GM12875 (cell line): ENCODE measurements around the gene SNPH.
"Not testable (repeated sequence)": the region's sequence is repeated elsewhere in the genome, so short reads cannot be mapped to it uniquely, and the experiment has no call there.

Experiments used
- H3K4me3 ChIP-seq: one replicate; pipeline ENCODE4 v1.5.1; 2011; ENCODE audit warnings: low read depth, low read length, control low read depth
- TF ChIP-seq, protein P1 (sequence below): IDR thresholded peaks from 2 replicates; pipeline ENCODE4 v1.5.1; 2011; ENCODE audit warnings: low read depth, mild to moderate bottlenecking, control low read depth, inconsistent platforms, low read length, moderate library complexity, borderline replicate concordance; ENCODE audit not compliant: insufficient read depth

The SNPH gene, protein sequence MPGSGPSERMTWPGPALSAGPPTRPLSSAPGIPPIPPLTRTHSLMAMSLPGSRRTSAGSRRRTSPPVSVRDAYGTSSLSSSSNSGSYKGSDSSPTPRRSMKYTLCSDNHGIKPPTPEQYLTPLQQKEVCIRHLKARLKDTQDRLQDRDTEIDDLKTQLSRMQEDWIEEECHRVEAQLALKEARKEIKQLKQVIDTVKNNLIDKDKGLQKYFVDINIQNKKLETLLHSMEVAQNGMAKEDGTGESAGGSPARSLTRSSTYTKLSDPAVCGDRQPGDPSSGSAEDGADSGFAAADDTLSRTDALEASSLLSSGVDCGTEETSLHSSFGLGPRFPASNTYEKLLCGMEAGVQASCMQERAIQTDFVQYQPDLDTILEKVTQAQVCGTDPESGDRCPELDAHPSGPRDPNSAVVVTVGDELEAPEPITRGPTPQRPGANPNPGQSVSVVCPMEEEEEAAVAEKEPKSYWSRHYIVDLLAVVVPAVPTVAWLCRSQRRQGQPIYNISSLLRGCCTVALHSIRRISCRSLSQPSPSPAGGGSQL

DNA sequence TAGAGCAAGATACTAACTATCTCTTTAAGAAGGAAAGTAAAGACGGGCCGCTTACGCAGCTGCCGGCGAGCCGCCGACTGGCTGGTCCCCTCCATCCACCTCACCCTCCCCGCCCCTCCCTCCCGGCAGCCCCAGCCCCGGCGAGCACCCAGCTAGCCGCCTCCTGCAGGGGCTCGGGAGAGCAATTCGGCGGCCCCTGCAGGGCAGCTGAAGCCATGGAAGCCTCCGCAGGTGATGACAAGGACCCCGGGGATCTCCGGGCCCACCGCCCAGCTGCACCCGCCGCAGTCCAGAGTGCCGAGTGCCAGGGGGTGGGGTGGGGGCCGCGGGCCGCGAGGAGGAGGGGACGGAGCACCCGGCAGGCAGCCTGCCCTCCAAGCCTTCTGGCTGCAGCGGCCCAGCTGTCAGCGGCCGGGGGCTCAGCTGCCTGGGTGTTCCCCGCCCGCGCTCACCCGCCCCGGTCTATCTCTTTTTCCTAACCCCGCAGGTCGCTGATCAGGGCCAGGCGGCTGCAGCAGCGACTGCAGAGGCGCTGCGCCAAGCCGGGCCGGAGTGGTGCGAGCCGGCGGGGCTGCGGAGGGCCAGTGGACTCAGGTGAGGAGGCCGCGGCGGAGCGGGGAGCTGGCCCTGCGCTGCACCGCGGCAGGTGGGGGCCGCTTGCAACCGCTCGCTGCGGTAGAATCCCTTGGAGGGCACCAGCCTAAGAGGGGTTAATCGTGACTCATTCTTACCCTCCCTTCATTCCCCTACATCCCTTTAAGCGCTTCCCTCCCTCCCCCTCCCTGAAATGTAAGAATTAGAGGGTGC lies at the start of gene SNPH:
TSS of gene SNPH (plus strand) at position 128 of the 807 bp plus-strand sequence. CDS start 29,946 bp downstream, outside the sequence.
- TF ChIP-seq, protein P1, sequence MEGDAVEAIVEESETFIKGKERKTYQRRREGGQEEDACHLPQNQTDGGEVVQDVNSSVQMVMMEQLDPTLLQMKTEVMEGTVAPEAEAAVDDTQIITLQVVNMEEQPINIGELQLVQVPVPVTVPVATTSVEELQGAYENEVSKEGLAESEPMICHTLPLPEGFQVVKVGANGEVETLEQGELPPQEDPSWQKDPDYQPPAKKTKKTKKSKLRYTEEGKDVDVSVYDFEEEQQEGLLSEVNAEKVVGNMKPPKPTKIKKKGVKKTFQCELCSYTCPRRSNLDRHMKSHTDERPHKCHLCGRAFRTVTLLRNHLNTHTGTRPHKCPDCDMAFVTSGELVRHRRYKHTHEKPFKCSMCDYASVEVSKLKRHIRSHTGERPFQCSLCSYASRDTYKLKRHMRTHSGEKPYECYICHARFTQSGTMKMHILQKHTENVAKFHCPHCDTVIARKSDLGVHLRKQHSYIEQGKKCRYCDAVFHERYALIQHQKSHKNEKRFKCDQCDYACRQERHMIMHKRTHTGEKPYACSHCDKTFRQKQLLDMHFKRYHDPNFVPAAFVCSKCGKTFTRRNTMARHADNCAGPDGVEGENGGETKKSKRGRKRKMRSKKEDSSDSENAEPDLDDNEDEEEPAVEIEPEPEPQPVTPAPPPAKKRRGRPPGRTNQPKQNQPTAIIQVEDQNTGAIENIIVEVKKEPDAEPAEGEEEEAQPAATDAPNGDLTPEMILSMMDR: no peak
- H3K4me3 ChIP-seq: peak within 1 kb of the TSS; percentile 21

DNA sequence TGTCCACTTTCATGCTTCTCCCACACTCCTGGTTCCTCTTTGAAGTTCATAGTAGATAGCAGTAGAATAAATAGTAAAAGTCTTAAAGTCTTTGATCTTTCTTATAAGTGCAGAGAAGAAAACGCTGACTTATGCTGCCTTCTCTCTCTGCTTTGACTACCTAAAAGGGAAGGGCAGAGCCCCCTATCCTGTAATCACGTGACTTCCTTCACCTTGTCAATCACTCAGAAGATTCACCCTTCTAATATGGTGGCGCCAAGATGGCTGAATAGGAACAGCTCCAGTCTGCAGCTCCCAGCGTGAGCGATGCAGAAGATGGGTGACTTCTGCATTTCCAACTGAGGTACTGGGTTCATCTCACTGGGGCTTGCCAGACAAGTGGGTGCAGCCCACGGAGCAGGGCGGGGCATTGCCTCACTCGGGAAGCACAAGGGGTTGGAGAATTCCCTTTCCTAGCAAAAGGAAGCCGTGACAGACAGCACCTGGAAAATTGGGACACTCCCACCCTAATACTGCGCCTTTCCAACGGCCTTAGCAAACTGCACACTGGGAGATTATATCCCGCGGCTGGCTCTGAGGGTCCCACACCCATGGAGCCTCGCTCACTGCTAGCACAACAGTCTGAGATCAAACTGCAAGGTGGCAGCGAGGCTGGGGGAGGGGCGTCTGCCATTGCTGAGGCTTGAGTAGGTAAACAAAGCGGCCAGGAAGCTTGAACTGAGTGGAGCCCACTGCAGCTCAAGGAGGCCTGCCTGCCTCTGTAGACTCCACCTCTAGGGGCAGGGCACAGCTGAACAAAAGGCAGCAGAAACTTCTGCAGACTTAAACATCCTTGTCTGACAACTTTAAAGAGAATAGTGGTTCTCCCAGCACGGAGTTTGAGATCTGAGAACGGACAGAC lies 49.3 kb upstream of the SNPH start:
- H3K4me3 ChIP-seq: not testable (repeated sequence)

DNA sequence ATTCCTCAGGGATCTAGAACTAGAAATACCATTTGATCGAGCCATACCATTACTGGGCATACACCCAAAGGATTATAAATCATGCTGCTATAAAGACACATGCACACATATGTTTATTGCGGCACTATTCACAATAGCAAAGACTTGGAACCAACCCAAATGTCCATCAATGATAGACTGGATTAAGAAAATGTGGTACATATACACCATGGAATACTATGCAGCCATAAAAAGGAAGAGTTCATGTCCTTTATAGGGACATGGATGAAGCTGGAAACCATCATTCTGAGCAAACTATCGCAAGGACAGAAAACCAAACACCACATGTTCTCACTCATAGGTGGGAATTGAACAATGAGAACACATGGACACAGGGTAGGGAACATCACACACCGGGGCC lies 43.3 kb upstream of the SNPH start:
- H3K4me3 ChIP-seq: not testable (repeated sequence)

DNA sequence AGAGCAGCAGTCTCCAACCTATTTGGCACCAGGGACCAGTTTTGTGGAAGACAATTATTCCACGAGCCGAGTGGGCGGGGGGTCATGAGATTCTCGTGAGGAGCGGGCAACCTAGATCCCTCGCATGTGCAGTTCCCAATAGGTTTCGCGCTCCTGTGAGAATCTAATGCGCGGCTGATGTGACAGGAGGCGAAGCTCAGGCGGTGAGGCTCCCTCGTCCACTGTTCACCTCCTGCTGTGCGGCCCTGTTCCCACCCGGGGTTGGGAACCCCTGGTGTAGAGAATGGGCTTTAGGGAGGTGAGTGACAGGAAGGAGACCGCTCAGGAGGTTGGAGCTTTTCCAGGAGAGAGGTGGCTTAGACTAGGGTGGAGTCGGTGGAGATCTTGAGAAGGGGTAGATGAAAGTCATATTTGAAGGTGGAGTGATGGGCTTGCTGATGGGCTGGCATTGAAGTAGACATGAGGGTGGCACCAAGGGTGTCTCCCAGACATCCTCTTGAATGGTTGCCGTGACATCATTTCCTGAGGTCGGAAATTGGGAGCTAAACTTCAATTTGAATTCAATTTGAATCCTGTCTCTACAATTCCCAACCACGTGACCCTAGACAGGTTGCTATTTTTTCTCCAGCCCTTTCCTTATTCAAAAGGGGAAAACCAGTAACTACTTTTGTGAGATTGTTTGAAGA lies 41.7 kb upstream of the SNPH start:
- TF ChIP-seq, protein P1: no peak

DNA sequence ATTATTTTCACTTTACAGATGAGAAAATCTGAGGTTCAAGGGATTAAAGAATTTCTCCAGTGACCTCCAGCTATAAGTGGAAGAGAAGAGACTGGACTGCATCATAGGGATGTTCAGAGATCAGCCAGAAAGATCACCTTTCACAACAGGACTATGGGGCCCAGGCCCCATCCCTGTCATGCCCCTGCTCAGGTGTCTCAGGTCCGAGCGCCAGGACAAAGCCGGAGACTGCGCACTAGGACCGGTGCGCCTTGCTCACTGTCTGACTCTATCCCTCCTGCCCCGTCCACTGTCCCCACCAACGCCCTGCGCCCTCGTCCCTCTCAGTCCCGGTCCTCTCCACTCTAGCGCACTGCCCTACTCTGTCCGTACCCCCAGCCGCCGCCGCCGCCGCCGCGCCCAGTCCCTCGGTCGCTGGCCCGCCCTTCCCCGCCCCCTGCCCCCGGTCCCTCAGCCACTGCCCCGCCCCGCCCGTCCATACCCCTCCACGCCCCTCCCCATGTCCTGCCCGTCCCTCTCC lies 40.8 kb upstream of the SNPH start:
- H3K4me3 ChIP-seq: no peak overlapping the region
- TF ChIP-seq, protein P1: no peak

More for the DNA sequence above, 41.7 kb upstream of the SNPH start:
- H3K4me3 ChIP-seq: no peak overlapping the region

DNA sequence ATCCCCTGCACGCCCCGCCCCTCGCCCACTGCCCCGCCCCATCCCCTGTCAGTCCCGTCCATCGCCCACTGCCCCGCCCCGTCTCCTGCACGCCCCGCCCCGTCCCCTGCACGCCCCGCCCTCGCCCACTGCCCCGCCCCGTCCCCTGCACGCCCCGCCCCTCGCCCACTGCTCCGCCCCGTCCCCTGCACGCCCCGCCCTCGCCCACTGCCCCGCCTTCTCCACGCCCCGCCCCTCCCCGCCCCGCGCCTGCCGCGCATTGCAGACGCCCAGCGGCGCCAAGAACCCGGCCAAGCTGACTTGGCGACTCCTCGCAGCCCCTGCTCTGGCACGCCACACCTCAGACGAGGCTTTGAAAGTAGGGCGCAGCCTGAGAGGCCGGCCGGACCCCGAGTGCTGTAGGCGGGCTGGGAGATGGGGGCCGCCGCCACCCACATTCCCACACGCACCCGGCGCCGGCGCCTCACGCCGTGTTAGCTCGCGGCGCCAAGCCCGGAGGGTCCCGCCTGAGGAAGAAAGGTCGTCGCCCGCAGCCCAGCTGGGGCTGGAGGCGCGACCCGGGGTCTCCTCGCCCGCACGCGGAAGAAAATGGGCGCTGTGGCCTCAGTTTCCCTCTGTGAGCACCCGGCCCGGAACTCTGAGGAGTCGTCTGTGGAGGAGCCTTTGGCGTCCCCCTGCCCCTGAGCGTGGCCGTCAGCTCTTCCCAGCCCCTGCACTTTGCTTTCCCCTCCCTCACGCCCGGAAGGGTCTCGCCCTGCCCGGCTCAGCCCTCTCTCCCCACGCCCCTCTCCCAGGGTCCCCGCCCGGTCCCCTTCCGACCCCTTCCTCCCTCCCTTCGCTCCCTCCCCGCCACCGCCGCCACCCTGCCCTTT lies 40.1 kb upstream of the SNPH start, which contains the start of gene RAD21L1:
TSS of gene RAD21L1 (plus strand) at position 262 of the 872 bp plus-strand sequence. CDS start 2,410 bp downstream, outside the sequence.
- peak within 1 kb of the TSS; percentile 44 for H3K4me3 ChIP-seq
- TF ChIP-seq, protein P1: no peak

DNA sequence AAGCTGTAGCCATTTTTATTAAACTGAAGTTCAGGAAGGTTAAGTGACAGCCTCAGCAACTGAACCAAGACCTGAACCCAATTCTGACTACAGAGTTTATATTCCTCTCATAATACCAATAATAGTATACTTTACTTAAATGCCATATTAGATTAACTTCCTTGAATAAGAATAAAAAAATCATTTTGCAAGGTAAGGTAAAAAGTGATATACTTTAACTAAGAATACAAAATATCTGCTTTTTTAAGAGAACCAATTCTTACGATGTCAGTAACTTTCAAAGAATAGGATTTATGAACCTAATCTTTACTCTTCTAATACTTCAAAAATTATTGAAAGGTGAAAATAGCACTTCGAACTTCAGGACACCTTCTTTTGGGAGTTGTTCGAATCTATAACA lies 36.6 kb upstream of the SNPH start:
- TF ChIP-seq, protein P1: no peak
- H3K4me3 ChIP-seq: no peak overlapping the region
